Spleen (tissue), 11 donors: ENCODE data around the gene KANTR. TPM values are rescaled to one million over a fixed set of nuclear protein-coding genes. Genes with fewer than 3 reads are reported as not detected.

Experiments used
- DNase-seq: peaks from one replicate; pipeline ENCODE4 v3.0.0-alpha.2; 2020
- H3K27ac ChIP-seq, 8 donors: fragments of 200-600 bp; sonication (generic) in 7 of 8; 1 replicate in 4 of 8; 2 replicates in 4 of 8; pipeline versions ENCODE4 v1.5.0 to v1.8.0; 2016 to 2021; ENCODE audit warnings: inconsistent platforms in 4 of 8, mild to moderate bottlenecking in 4 of 8, moderate library complexity in 1 of 8
- H3K27me3 ChIP-seq, 7 donors: fragments of 200-600 bp; sonication (generic) in 6 of 7; replicated peaks in 1 of 7; 1 replicate in 4 of 7; 2 replicates in 3 of 7; pipeline versions ENCODE4 v1.5.0 to v1.8.0; 2016 to 2021; ENCODE audit warnings: inconsistent platforms in 3 of 7, mild to moderate bottlenecking in 1 of 7
- H3K36me3 ChIP-seq, 6 donors: fragments of 200-600 bp; sonication (generic) in 5 of 6; 1 replicate in 4 of 6; 2 replicates in 2 of 6; pipeline versions ENCODE4 v1.5.0 to v1.8.0; 2016 to 2021; ENCODE audit warnings: inconsistent platforms in 2 of 6
- H3K4me1 ChIP-seq, 6 donors: fragments of 200-600 bp; sonication (generic) in 5 of 6; 1 replicate in 3 of 6; 2 replicates in 3 of 6; pipeline versions ENCODE4 v1.5.0 to v1.8.0; 2016 to 2021; ENCODE audit warnings: inconsistent platforms in 3 of 6
- H3K4me3 ChIP-seq, 8 donors: fragments of 200-600 bp; sonication (generic) in 7 of 8; 1 replicate in 4 of 8; 2 replicates in 4 of 8; pipeline versions ENCODE4 v1.5.0 to v1.8.0; 2016 to 2021; ENCODE audit warnings: inconsistent platforms in 4 of 8, mild to moderate bottlenecking in 4 of 8, moderate library complexity in 2 of 8
- H3K9me3 ChIP-seq, 8 donors: fragments of 200-600 bp; sonication (generic) in 7 of 8; 1 replicate in 4 of 8; 2 replicates in 4 of 8; pipeline versions ENCODE4 v1.5.0 to v1.8.0; 2016 to 2021; ENCODE audit warnings: inconsistent platforms in 4 of 8
- POLR2A ChIP-seq, 3 donors: fragments of 450-650 bp; IDR thresholded peaks; one replicate each; pipeline ENCODE4 v1.5.1; 2017; ENCODE audit warnings: antibody characterized with exemption in 3 of 3, mild to moderate bottlenecking in 1 of 3
- POLR2AphosphoS5 ChIP-seq, 3 donors: sonication (generic); formaldehyde crosslinking; IDR thresholded peaks; one replicate each; pipeline ENCODE4 v1.5.1; 2017; ENCODE audit warnings: antibody characterized with exemption in 3 of 3
- WGBS, 5 donors: extraction: QIAGEN DNeasy Blood & Tissue Kit in 3 of 5; methylation state at CpG; one replicate each; pipeline versions ENCODE4 v1.1.5 to v1.1.7; 2013 to 2018; 5-methylcytosine and 5-hydroxymethylcytosine counted together
- intact Hi-C: fragments of 100-400 bp; cut with DNase I; formaldehyde crosslinking; loops from one replicate; pipeline ENCODE4 v1.15.0; 2023; ENCODE audit warnings: low total_unique reads
- polyA plus RNA-seq, 3 donors: library from polyadenylated mRNA; stranded (reverse); fragments of 200-250 nt; gene quantifications; one replicate each; pipeline ENCODE4 v1.2.1, GENCODE V29; 2013
- small RNA-seq, 4 donors: library from RNA; depleted of rRNA; stranded (forward); fragments of <200 nt; gene quantifications; one replicate each; pipeline ENCODE3, GENCODE V24; 2016
- total RNA-seq, 7 donors: library from RNA; depleted of rRNA in 3 of 7; stranded (reverse); fragments of >200 nt in 3 of 7; fragmentation: NEBNext Ultra II Directional in 4 of 7; extraction: Animal tissue kit (Norgen Biotek cat#: 25700) in 4 of 7; gene quantifications; one replicate each; pipeline versions ENCODE4 v1.1.0 to v1.2.1, GENCODE V29; 2016 to 2021
- TF ChIP-seq, protein P1 (sequence below), 11 experiments: fragments of 200-600 bp in 7 of 11; fragments of 450-650 bp in 4 of 11; sonication (generic) in 4 of 11; IDR thresholded peaks in 8 of 11; conservative IDR thresholded peaks in 3 of 11; 1 replicate in 7 of 11; 2 replicates in 4 of 11; pipeline versions ENCODE4 v1.4.0 to v1.8.0; 2016 to 2021; ENCODE audit warnings: antibody characterized with exemption in 11 of 11, inconsistent platforms in 4 of 11, mild to moderate bottlenecking in 1 of 11
- donor health status: healthy with polysubstance abuse.
- donor health status: DM: no; HTN: no; CAD: no; lungs with moderate emphysema.
- donor health status: DM: no; HTN: no; CAD: no.
- donor health status: Bipolar disorder and iron deficiency.
- donor health status: healthy.
- donor health status: DM: no; HTN: no; CAD: no.
- donor health status: DM: yes; HTN: yes; CAD: no.

Gene KANTR
- total and polyA plus RNA-seq, 10 donors: 4.4 to 34.5 (median 18.1) TPM

DNA sequence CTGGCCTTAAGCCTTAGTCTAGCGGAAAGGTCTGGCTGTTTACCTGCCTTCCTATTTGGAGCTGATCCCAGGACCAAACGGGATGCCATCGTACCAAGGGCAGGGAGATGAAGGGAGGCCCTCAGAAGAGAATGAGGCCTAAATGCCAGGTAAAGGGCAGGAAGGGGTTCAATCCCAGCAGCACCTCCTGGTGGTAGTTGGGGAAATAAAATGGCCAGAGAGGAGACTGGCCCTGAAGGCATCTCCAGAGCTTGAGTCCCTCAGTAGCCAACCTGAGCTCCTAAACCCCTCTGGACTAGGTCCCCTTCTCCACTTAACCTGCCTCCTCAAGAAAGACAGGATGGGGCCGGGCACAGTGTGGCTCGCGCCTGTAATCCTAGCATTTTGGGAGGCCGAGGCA, 77.4 kb downstream of the KANTR start:
- 92 to 97% (median 95%) methylated on average over 3 to 7 of the region's 7 CpGs for WGBS, 5 donors

More for the DNA sequence above, 77.4 kb downstream of the KANTR start:
- intact Hi-C loops: no loop called here
- Histone ChIP-seq H3K27ac (no peak overlapping the region), H3K4me1 (no peaks in the 10 kb centered on the region), H3K4me3 (no peak overlapping the region), H3K27me3 (no peaks in the 10 kb centered on the region), H3K9me3 (peaks cover 0 to 12% (median 8%) of the 10 kb centered on the region in 8 donors), H3K36me3 (peaks cover 0 to 53% (median 3%) of the 10 kb centered on the region in 6 donors)
- DNase-seq: no peak
- TF ChIP-seq POLR2AphosphoS5 (IDR thresholded peaks at IDR 0.05): no peak
- no peak for TF ChIP-seq POLR2A (IDR thresholded peaks at IDR 0.05)
- TF ChIP-seq, protein P1, sequence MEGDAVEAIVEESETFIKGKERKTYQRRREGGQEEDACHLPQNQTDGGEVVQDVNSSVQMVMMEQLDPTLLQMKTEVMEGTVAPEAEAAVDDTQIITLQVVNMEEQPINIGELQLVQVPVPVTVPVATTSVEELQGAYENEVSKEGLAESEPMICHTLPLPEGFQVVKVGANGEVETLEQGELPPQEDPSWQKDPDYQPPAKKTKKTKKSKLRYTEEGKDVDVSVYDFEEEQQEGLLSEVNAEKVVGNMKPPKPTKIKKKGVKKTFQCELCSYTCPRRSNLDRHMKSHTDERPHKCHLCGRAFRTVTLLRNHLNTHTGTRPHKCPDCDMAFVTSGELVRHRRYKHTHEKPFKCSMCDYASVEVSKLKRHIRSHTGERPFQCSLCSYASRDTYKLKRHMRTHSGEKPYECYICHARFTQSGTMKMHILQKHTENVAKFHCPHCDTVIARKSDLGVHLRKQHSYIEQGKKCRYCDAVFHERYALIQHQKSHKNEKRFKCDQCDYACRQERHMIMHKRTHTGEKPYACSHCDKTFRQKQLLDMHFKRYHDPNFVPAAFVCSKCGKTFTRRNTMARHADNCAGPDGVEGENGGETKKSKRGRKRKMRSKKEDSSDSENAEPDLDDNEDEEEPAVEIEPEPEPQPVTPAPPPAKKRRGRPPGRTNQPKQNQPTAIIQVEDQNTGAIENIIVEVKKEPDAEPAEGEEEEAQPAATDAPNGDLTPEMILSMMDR (IDR thresholded peaks at IDR 0.05 in 8 of 11, conservative IDR thresholded peaks at IDR 0.05 in 3 of 11): no peak

Small RNA genes lying within 50 kb of the gene (small RNA-seq; reads per million reads assigned to genes)
- gene AL139396.1 (0 reads per million in 4 donors), gene AL591212.2 (0 reads per million in 4 donors)

Other genes with a start within 250 kb of the KANTR start
- gene XAGE3, start 226.1 kb upstream of the KANTR start, total RNA-seq: not detected
- not detected for gene XAGE3, start 226.1 kb upstream of the KANTR start, polyA plus RNA-seq
- 10 to 100 TPM in 6 of 7 donors, 1 to 10 TPM in 1; 9.5 to 35.6 (median 21.0) TPM for gene FAM156B, start 196.8 kb upstream of the KANTR start, total RNA-seq
- gene FAM156B, start 196.8 kb upstream of the KANTR start, polyA plus RNA-seq: 10 to 100 TPM; 32.8 to 90.8 (median 58.7) TPM
- 10 to 100 TPM; 18.3 to 29.7 (median 25.9) TPM for gene FAM156A, start 135.6 kb upstream of the KANTR start, total RNA-seq
- gene FAM156A, start 135.6 kb upstream of the KANTR start, polyA plus RNA-seq: 10 to 100 TPM in 2 of 3 donors, 1 to 10 TPM in 1; 9.0 to 15.1 (median 10.5) TPM
- gene GPR173, start 45.4 kb upstream of the KANTR start, total RNA-seq: 1 to 10 TPM; 1.8 to 4.4 (median 2.8) TPM
- gene GPR173, start 45.4 kb upstream of the KANTR start, polyA plus RNA-seq: 1 to 10 TPM in 1 of 3 donors, under 1 TPM in 2; 0.44 to 1.1 (median 0.83) TPM
- 10 to 100 TPM; 28.6 to 60.0 (median 51.7) TPM for gene TSPYL2, start 11.8 kb upstream of the KANTR start, total RNA-seq
- 10 to 100 TPM; 35.6 to 65.8 (median 58.6) TPM for gene TSPYL2, start 11.8 kb upstream of the KANTR start, polyA plus RNA-seq
- gene KDM5C, start 131.1 kb downstream of the KANTR start, total RNA-seq: 100 to 1,000 TPM in 5 of 7 donors, 10 to 100 TPM in 2; 96.6 to 165 (median 140) TPM
- 10 to 100 TPM; 10.4 to 35.3 (median 16.9) TPM for gene KDM5C, start 131.1 kb downstream of the KANTR start, polyA plus RNA-seq
- gene IQSEC2, start 187.4 kb downstream of the KANTR start, total RNA-seq: 10 to 100 TPM in 4 of 7 donors, 1 to 10 TPM in 3; 6.8 to 15.7 (median 10.5) TPM
- 1 to 10 TPM; 5.2 to 8.0 (median 5.5) TPM for gene IQSEC2, start 187.4 kb downstream of the KANTR start, polyA plus RNA-seq